Retinal pigment epithelial cell (primary cell): Measurements from ENCODE around the gene CAT.

Experiments used
- DNase-seq: peaks from one replicate; pipeline ENCODE4 v3.0.0-alpha.2; 2010; ENCODE audit warnings: low read depth
- H3K4me3 ChIP-seq: 2 replicates; pipeline ENCODE4 v1.5.1; 2011; ENCODE audit warnings: mild to moderate bottlenecking, low read length, control low read depth, moderate library complexity
- CTCF ChIP-seq: conservative IDR thresholded peaks from 2 replicates; pipeline ENCODE4 v1.5.1; 2011; ENCODE audit warnings: low read depth, low read length, control low read depth, inconsistent platforms

Gene CAT

GRCh38 chr11:34447044-34447443 is 8.3 kb downstream of the CAT start:
- no peak for DNase-seq
- no peak for TF ChIP-seq CTCF
- no peak overlapping the region for H3K4me3 ChIP-seq

- H3K4me3 ChIP-seq, result no peak overlapping the region
- TF ChIP-seq CTCF, result no peak
- no peak for DNase-seq
These were observed 9.7 kb downstream of the CAT start for GRCh38 chr11:34448223-34448994.

GRCh38 chr11:34449013-34449412 is 10.3 kb downstream of the CAT start:
- no peak for TF ChIP-seq CTCF
- no peak for DNase-seq
- H3K4me3 ChIP-seq, result no peak overlapping the region

GRCh38 chr11:34451053-34451452 is 12.3 kb downstream of the CAT start:
- DNase-seq, result no peak
- H3K4me3 ChIP-seq, result no peak overlapping the region
- no peak for TF ChIP-seq CTCF

GRCh38 chr11:34454308-34455032 is 15.7 kb downstream of the CAT start:
- TF ChIP-seq CTCF, result no peak
- no peak for DNase-seq
- no peak overlapping the region for H3K4me3 ChIP-seq

- no peak overlapping the region for H3K4me3 ChIP-seq
- no peak for DNase-seq
- TF ChIP-seq CTCF, result no peak
These were observed 18.9 kb downstream of the CAT start for GRCh38 chr11:34457607-34458006.

- H3K4me3 ChIP-seq, result no peak overlapping the region
- no peak for DNase-seq
- no peak for TF ChIP-seq CTCF
These were observed 19.8 kb downstream of the CAT start for GRCh38 chr11:34458525-34458924.
